MM.1S (cell line): ENCODE data around the gene CENPA.

Experiments
- CTCF ChIP-seq: fragments of 300-600 bp; sonication (generic); IDR thresholded peaks from 2 replicates; pipeline ENCODE4 v1.5.1; 2016; ENCODE audit warnings: antibody characterized with exemption, low read length, mixed read lengths
- EZH2 ChIP-seq: fragments of 300-600 bp; sonication (generic); optimal IDR thresholded peaks from 2 replicates; pipeline ENCODE3; 2017; ENCODE audit warnings: low read depth, mild to moderate bottlenecking, antibody characterized with exemption, low read length, mixed read lengths

- TF ChIP-seq CTCF (no peak), EZH2 (no peak)
These were observed 37.0 kb downstream of the CENPA start for GRCh38 chr2:26822877-26823276.
